Esophagus (tissue), 2 donors: ENCODE data around the gene GPRIN3. TPM values are rescaled to one million over a fixed set of nuclear protein-coding genes. Genes with fewer than 3 reads are reported as not detected.

Source experiments
- H3K27ac ChIP-seq, 2 donors: one replicate each; pipeline ENCODE4 v1.5.1; 2013; ENCODE audit warnings: low read depth in 2 of 2, mild to moderate bottlenecking in 2 of 2, inconsistent platforms in 1 of 2, low read length in 1 of 2, moderate library complexity in 1 of 2
- H3K27me3 ChIP-seq, 2 donors: one replicate each; pipeline ENCODE4 v1.6.1; 2013; ENCODE audit warnings: low read length in 2 of 2, control low read depth in 1 of 2, mild to moderate bottlenecking in 1 of 2; ENCODE audit not compliant: insufficient read depth in 2 of 2, control insufficient read depth in 1 of 2
- H3K36me3 ChIP-seq, 2 donors: one replicate each; pipeline ENCODE4 v1.6.1; 2013; ENCODE audit warnings: low read length in 1 of 2; ENCODE audit not compliant: control insufficient read depth in 2 of 2, insufficient read depth in 2 of 2
- H3K4me1 ChIP-seq, 2 donors: one replicate each; pipeline ENCODE4 v1.6.1; 2013; ENCODE audit warnings: low read length in 1 of 2; ENCODE audit not compliant: control insufficient read depth in 2 of 2, insufficient read depth in 2 of 2
- H3K4me3 ChIP-seq, 2 donors: one replicate each; pipeline ENCODE4 v1.5.1; 2013; ENCODE audit warnings: low read length in 2 of 2, mild to moderate bottlenecking in 2 of 2, low read depth in 1 of 2, moderate library complexity in 1 of 2
- H3K9me3 ChIP-seq, 2 donors: one replicate each; pipeline ENCODE4 v1.6.1; 2013; ENCODE audit warnings: mild to moderate bottlenecking in 2 of 2, low read depth in 1 of 2, low read length in 1 of 2, moderate library complexity in 1 of 2; ENCODE audit not compliant: control insufficient read depth in 2 of 2, insufficient read depth in 1 of 2
- WGBS, 2 donors: extraction: QIAGEN DNeasy Blood & Tissue Kit; methylation state at CpG; one replicate each; pipeline ENCODE4 v1.1.7; 2013; 5-methylcytosine and 5-hydroxymethylcytosine counted together
- polyA plus RNA-seq, 2 donors: library from polyadenylated mRNA; stranded (reverse); fragments of 200-250 nt; gene quantifications; one replicate each; pipeline ENCODE4 v1.2.3, GENCODE V29; 2013
- donor health status: healthy with polysubstance abuse.
- donor health status: Bipolar disorder and iron deficiency.

GPRIN3 gene
- polyA plus RNA-seq, 2 donors = 0.20 to 0.24 TPM

DNA sequence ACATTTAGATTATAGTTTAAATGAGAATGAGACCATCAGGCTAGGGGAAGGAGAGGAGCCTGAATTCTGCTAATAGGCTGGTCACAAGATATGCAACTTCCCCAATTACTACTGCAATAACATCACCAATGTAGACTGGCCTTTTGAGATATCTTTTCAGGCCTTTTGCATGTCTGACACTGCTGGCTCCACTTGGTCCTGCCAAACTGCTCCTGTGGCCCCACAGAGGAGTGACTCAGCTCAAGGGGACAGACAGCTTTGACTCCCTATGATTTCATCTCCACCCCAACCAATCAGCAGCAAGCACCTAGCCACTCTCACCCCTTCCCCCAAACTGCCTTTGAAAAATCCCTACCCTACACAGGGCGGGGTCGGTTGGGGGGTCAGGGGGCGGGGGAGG, 22.8 kb downstream of the GPRIN3 start:
- no peaks in the 10 kb centered on the region for H3K4me1 ChIP-seq
- WGBS, 2 donors = 76 to 87% methylated on average over 3 of the region's 3 CpGs
- H3K9me3 ChIP-seq = no peaks in the 10 kb centered on the region
- no peak overlapping the region for H3K4me3 ChIP-seq
- no peaks in the 10 kb centered on the region for H3K36me3 ChIP-seq
- no peak overlapping the region for H3K27ac ChIP-seq
- no peaks in the 10 kb centered on the region for H3K27me3 ChIP-seq

DNA sequence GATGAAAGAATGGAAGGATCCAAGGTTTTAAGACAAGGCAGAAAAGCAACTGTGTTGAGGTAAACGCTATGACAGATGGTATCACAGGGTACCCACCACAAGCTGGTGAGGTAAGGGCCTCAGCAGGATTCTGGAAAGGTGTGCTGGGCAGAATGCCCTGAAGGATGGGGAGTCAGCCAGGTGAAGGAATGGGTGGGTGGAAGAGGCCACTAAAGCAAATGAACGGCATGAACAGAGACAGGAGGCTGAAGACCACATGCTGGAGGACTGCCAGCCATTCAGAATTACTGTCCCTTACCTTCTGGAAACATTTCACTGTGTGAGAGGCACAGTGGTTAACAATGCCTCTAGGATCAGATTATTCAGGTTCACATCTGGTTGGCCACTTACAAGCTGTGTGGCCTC, 23.6 kb downstream of the GPRIN3 start:
- Histone ChIP-seq H3K4me3 (no peak overlapping the region), H3K9me3 (no peaks in the 10 kb centered on the region), H3K27me3 (no peaks in the 10 kb centered on the region), H3K4me1 (no peaks in the 10 kb centered on the region), H3K36me3 (no peaks in the 10 kb centered on the region), H3K27ac (peak overlapping the region in 1 of 2 donors; percentile 7)
- 74 to 76% methylated on average over 2 of the region's 2 CpGs for WGBS, 2 donors

DNA sequence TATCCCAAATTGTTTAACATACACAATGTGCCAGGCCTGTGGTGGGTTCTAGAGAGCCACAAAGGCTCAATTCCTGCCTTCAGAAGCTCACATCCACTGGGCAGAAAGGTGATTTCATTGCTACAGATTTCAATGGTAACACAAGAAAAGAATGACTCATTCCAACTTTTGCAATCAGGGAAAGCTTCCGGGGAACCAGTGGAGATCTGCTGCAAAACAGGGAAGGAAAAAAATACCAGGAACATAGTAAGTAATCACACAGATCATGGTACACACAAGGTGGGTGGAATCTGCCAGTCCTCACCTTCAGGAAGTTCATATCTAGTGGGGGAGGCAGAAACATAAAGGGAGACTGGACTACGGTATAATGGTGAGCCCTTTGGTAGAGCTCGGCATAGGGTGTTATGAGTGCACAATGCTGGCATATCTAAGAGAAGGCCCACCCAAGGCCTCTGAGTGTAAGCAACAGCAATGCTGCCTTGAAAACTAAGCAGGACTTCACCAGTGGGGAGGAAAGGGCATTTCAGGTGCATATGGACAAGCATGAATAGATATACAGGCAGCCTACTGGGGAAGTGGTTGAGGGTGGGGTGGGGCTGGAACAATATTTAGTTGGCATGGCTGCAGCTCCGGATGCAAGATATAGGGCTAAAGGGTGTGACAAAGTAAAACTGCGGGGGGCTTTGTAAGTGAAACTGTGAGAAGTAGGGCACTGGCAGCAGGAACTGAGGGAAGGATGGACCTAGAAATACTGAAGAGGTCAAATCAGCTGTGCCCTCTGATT, 24.2 kb downstream of the GPRIN3 start:
- no peaks in the 10 kb centered on the region for H3K4me1 ChIP-seq
- H3K27me3 ChIP-seq = no peaks in the 10 kb centered on the region
- no peak overlapping the region for H3K4me3 ChIP-seq
- 67 to 73% methylated on average over 5 of the region's 5 CpGs for WGBS, 2 donors
- no peak overlapping the region for H3K27ac ChIP-seq
- no peaks in the 10 kb centered on the region for H3K9me3 ChIP-seq
- H3K36me3 ChIP-seq = no peaks in the 10 kb centered on the region

DNA sequence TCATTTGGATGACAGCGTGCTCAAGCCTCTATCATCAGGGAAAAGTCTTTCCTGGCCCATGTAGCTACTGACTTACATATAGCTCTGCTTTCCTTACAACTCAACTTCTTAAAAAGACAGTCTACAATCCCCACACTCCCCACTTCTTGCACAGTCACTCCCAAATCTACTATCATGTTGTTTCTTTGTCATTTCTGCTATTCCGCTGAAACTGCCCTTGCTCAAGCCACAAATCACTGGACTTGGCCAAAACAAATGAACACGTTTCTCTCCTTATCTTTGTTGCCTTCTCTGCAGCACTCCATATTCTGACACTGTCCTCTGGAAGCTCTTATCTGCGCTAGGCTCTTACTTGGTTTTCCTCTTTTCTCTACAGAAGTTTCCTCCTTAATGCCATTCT, 28.2 kb downstream of the GPRIN3 start:
- H3K36me3 ChIP-seq = no peaks in the 10 kb centered on the region
- WGBS, 2 donors = 82 to 87% methylated on average over 4 of the region's 4 CpGs
- no peak overlapping the region for H3K4me3 ChIP-seq
- no peak overlapping the region for H3K27ac ChIP-seq
- no peaks in the 10 kb centered on the region for H3K9me3 ChIP-seq
- no peaks in the 10 kb centered on the region for H3K4me1 ChIP-seq
- H3K27me3 ChIP-seq = no peaks in the 10 kb centered on the region

DNA sequence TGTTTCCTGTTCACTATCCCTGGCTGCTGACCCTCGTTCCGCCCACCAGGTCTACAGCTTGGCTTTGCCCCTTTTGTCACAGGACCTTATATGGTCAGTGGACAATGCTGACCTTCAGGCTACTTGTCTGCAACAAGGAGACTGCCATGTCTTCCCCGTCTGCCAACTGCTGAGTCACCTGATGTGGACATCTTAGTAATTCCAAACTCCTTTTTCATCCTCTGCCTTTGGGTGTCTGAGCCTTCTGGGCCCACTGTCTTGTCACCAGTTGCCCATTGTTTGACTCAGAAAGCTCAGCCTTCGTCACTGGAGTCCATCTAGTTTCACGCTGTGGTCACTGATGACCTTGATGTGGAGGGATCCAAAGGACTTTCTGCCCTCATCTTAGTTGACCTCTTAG, 30.2 kb downstream of the GPRIN3 start:
- no peaks in the 10 kb centered on the region for H3K9me3 ChIP-seq
- H3K27me3 ChIP-seq = no peaks in the 10 kb centered on the region
- H3K4me1 ChIP-seq = no peaks in the 10 kb centered on the region
- 88 to 94% methylated on average over 5 of the region's 5 CpGs for WGBS, 2 donors
- no peak overlapping the region for H3K27ac ChIP-seq
- H3K36me3 ChIP-seq = no peaks in the 10 kb centered on the region
- H3K4me3 ChIP-seq = no peak overlapping the region

DNA sequence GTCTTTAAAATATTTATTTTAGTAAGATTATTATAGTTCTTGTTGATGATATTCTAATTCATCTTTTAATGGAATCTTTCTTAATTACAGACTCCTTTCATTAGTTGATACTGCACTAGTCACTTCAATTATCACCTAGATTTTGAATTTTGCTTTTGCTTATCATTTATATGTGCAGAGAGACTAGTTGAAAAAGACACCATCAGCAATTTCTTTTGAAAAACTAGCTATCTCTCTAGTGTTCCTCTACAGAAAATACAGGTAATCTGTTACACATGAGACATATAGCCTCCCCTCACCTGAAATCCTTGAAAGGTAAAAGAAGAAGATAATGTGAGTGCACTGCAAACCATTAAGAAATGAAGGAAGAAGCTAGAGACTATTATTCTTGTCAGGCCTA, 31.3 kb downstream of the GPRIN3 start:
- Histone ChIP-seq H3K36me3 (no peaks in the 10 kb centered on the region), H3K4me3 (no peak overlapping the region), H3K27me3 (no peaks in the 10 kb centered on the region), H3K9me3 (no peaks in the 10 kb centered on the region), H3K27ac (no peak overlapping the region), H3K4me1 (no peaks in the 10 kb centered on the region)

DNA sequence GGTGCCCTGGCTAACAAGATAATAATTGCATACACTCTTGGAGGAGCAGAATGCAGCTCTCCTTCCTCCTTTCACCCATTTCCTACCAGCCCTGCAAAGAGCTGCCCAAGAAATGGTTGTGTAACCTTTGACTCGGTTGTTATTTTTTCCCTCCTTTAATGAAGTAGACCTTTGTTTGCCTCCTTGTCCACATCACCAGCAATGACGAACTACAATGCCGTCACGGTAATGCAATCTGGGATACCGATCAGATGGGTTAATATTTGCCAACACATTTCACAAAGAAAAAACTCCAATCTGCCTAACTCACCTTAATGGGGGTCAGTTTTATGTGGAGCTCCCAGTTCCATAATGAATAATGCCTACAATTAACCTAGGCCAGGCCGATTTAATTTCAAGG, 32.0 kb downstream of the GPRIN3 start:
- Histone ChIP-seq H3K36me3 (no peaks in the 10 kb centered on the region), H3K9me3 (no peaks in the 10 kb centered on the region), H3K4me3 (no peak overlapping the region), H3K27me3 (no peaks in the 10 kb centered on the region), H3K27ac (no peak overlapping the region), H3K4me1 (no peaks in the 10 kb centered on the region)
- WGBS, 2 donors = 51 to 58% methylated on average over 6 of the region's 6 CpGs

DNA sequence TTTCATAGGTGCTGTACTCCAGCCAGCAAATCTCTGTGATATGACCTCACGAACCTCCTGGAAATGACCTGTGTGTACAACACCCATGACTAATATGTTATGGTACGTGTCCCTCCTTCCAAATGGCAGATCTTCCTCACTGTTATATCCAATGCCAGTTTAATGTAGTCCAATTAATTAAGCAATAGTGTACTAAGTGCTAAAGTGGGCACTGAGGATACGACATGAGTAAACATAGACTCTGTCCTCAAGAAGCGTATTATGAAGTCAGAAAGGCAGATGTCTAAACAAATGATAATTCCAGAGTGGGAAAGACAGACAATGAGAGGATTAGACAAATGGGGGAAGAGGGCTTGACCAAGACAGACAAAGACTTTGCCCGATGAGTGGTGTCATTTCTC, 33.9 kb downstream of the GPRIN3 start:
- 73 to 86% methylated on average over 5 of the region's 5 CpGs for WGBS, 2 donors
- Histone ChIP-seq H3K36me3 (no peaks in the 10 kb centered on the region), H3K4me3 (no peak overlapping the region), H3K4me1 (no peaks in the 10 kb centered on the region), H3K27ac (no peak overlapping the region), H3K9me3 (no peaks in the 10 kb centered on the region), H3K27me3 (no peaks in the 10 kb centered on the region)

DNA sequence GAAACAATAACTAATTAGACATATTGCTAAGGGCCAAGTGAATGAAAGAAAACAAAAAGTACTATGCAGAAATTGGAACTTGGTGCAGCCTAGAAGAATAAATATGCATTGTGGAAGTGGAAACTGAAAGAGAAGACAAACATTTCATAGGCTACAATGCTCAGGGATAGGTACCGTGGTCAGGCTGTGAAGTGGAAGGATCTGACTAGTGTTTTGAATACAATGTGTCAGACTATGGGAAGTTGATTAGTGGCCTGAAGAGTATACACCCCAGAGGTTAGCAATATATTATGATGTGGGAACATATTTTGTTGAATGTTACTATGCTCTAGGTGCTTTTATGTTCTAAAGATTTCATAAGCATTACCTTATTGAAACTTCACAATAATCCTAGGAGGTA, 36.8 kb downstream of the GPRIN3 start:
- Histone ChIP-seq H3K9me3 (no peaks in the 10 kb centered on the region), H3K36me3 (no peaks in the 10 kb centered on the region), H3K4me1 (no peaks in the 10 kb centered on the region), H3K27me3 (no peaks in the 10 kb centered on the region), H3K4me3 (no peak overlapping the region), H3K27ac (no peak overlapping the region)
- WGBS, 2 donors = 72 to 74% methylated on average over 1 of the region's 1 CpG

DNA sequence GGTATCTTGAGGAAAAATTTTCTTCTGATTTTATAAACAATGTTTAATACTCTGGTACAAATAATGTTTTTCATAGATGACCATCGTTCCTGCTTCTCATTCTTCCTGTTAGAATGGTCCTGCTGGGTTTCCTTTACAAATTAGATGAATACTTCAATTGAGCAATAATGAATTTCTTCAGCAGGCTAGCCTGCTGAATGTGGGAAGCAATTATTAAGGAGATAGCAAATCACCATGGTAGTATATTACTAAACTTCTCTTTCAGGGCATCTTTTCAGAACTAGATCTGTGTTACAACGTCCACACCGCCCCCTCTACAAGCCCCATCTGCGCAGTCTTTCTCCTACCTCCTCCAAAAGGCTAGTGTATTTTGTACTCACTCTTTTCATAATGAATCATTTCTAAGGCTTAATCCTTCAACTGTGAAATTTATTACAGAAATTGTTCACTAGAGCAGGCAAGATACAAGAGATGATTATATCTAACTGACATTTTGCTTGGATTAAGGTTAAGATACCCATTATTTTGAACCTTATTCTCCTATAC, 38.4 kb downstream of the GPRIN3 start:
- no peaks in the 10 kb centered on the region for H3K36me3 ChIP-seq
- no peaks in the 10 kb centered on the region for H3K4me1 ChIP-seq
- WGBS, 2 donors = 75 to 77% methylated on average over 4 of the region's 4 CpGs
- no peak overlapping the region for H3K4me3 ChIP-seq
- H3K27me3 ChIP-seq = no peaks in the 10 kb centered on the region
- H3K9me3 ChIP-seq = no peaks in the 10 kb centered on the region
- no peak overlapping the region for H3K27ac ChIP-seq
